GM12872 (cell line): ENCODE results near the gene KCNG4.

ENCODE experiments used
- CTCF ChIP-seq: IDR thresholded peaks from 3 replicates; pipeline ENCODE4 v1.5.1; 2011; ENCODE audit warnings: low read depth, mild to moderate bottlenecking, low read length, moderate library complexity; ENCODE audit not compliant: insufficient read depth

The KCNG4 gene

DNA sequence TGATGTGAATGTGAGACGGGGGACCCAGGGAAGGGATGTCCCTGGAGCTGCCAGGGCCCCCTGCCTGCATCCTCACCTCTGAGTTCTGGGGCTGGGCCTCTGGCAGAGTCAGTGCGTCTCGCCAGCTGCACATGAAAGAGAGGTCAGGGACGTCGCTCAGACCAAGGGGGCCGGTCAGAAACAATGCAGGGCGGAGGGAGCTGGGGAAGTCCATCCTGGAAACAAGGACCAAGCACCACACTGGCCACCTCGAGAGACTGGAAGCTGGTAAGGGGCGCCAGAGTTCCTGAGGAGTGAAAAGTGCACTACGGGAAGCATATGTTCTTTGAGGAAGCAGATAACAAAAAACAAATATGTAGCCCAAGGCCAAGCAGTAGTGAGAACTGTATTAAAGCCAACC, 55.0 kb downstream of the KCNG4 start:
- TF ChIP-seq CTCF: no peak

- no peak for TF ChIP-seq CTCF
Measured at GRCh38 chr16:84183911-84184591, 55.8 kb downstream of the KCNG4 start.

- TF ChIP-seq CTCF: no peak
Measured at GRCh38 chr16:84183572-84183875, 56.3 kb downstream of the KCNG4 start.

GRCh38 chr16:84182680-84183571, 56.9 kb downstream of the KCNG4 start:
- TF ChIP-seq CTCF: no peak

- TF ChIP-seq CTCF: no peak
Measured at GRCh38 chr16:84182104-84182503, 57.7 kb downstream of the KCNG4 start.

- no peak for TF ChIP-seq CTCF
Measured at GRCh38 chr16:84181144-84181915, 58.5 kb downstream of the KCNG4 start.

- TF ChIP-seq CTCF: no peak
Measured at GRCh38 chr16:84180519-84181140, 59.2 kb downstream of the KCNG4 start.
